Vagina (tissue), 2 donors: Measurements from ENCODE around the gene MFF. TPM values are rescaled to one million over a fixed set of nuclear protein-coding genes. Genes with fewer than 3 reads are reported as not detected.

ENCODE experiments used
- DNase-seq, 2 donors: peaks; one replicate each; pipeline ENCODE4 v3.0.0-alpha.2; 2017; ENCODE audit errors: extremely low spot score in 2 of 2
- H3K27ac ChIP-seq: fragments of 200-600 bp; sonication (generic); one replicate; pipeline ENCODE4 v1.5.1; 2019
- H3K27me3 ChIP-seq: fragments of 200-600 bp; sonication (generic); one replicate; pipeline ENCODE4 v1.5.1; 2019
- H3K36me3 ChIP-seq, 2 donors: fragments of 200-600 bp; sonication (generic); one replicate each; pipeline ENCODE4 v1.5.1; 2017 to 2019
- H3K4me1 ChIP-seq: fragments of 200-600 bp; sonication (generic); one replicate; pipeline ENCODE4 v1.5.1; 2019
- H3K4me3 ChIP-seq, 2 donors: fragments of 200-600 bp; sonication (generic); 1 replicate in 1 of 2; 2 replicates in 1 of 2; pipeline ENCODE4 v1.5.1; 2016 to 2019
- H3K9me3 ChIP-seq: fragments of 200-600 bp; sonication (generic); one replicate; pipeline ENCODE4 v1.5.1; 2019
- CTCF ChIP-seq, 3 experiments: fragments of 450-650 bp in 2 of 3; fragments of 200-600 bp in 1 of 3; sonication (generic) in 1 of 3; IDR thresholded peaks; one replicate each; pipeline ENCODE4 v1.5.1; 2017 to 2019; ENCODE audit warnings: antibody characterized with exemption in 3 of 3, mild to moderate bottlenecking in 2 of 3, moderate library complexity in 2 of 3
- POLR2A ChIP-seq, 2 donors: fragments of 450-650 bp; IDR thresholded peaks; one replicate each; pipeline ENCODE4 v1.6.1; 2017; ENCODE audit warnings: antibody characterized with exemption in 2 of 2, mild to moderate bottlenecking in 2 of 2, moderate library complexity in 2 of 2
- POLR2AphosphoS5 ChIP-seq, 2 donors: sonication (generic); formaldehyde crosslinking; IDR thresholded peaks; one replicate each; pipeline ENCODE4 v1.9.0; 2017; ENCODE audit warnings: antibody characterized with exemption in 2 of 2, mild to moderate bottlenecking in 2 of 2, low read depth in 1 of 2; ENCODE audit not compliant: insufficient read depth in 1 of 2
- intact Hi-C: fragments of 100-400 bp; cut with DNase I; formaldehyde crosslinking; loops from one replicate; pipeline ENCODE4 v1.15.1; 2023
- total RNA-seq: library from RNA; depleted of rRNA; stranded (reverse); fragments of >200 nt; gene quantifications from one replicate; pipeline ENCODE4 v1.2.3, GENCODE V29; 2016

The MFF gene
- total RNA-seq, 1 donor from 2014 or later: 109 TPM

GRCh38 chr2:227397562-227397961 is 72.5 kb downstream of the MFF start:
- no peak overlapping the region for H3K4me3 ChIP-seq
- intact Hi-C loops: no loop called here
- no peak overlapping the region for H3K27ac ChIP-seq
- no peaks in the 10 kb centered on the region for H3K4me1 ChIP-seq
- no peak for DNase-seq
- no peaks in the 10 kb centered on the region for H3K9me3 ChIP-seq
- H3K36me3 ChIP-seq: no peaks in the 10 kb centered on the region
- H3K27me3 ChIP-seq: no peaks in the 10 kb centered on the region
- TF ChIP-seq POLR2AphosphoS5 (IDR thresholded peaks at IDR 0.05; ENCODE audit: insufficient read depth in 1 of 2, low read depth in 1 of 2) (no peak), CTCF (IDR thresholded peaks at IDR 0.05) (no peak), POLR2A (IDR thresholded peaks at IDR 0.05) (no peak)

GRCh38 chr2:227398684-227399670 is 73.9 kb downstream of the MFF start:
- intact Hi-C loops: no loop called here
- Histone ChIP-seq H3K27me3 (no peaks in the 10 kb centered on the region), H3K27ac (no peak overlapping the region), H3K4me3 (no peak overlapping the region), H3K36me3 (no peaks in the 10 kb centered on the region), H3K9me3 (no peaks in the 10 kb centered on the region), H3K4me1 (no peaks in the 10 kb centered on the region)
- no peak for TF ChIP-seq CTCF (IDR thresholded peaks at IDR 0.05)
- TF ChIP-seq POLR2A (IDR thresholded peaks at IDR 0.05): no peak
- no peak for TF ChIP-seq POLR2AphosphoS5 (IDR thresholded peaks at IDR 0.05; ENCODE audit: insufficient read depth in 1 of 2, low read depth in 1 of 2)
- no peak for DNase-seq

- intact Hi-C loops: no loop called here
- Histone ChIP-seq H3K9me3 (no peaks in the 10 kb centered on the region), H3K27ac (no peak overlapping the region), H3K36me3 (no peaks in the 10 kb centered on the region), H3K27me3 (no peaks in the 10 kb centered on the region), H3K4me1 (peaks cover 8% of the 10 kb centered on the region), H3K4me3 (no peak overlapping the region)
- no peak for TF ChIP-seq CTCF (IDR thresholded peaks at IDR 0.05)
- TF ChIP-seq POLR2AphosphoS5 (IDR thresholded peaks at IDR 0.05; ENCODE audit: insufficient read depth in 1 of 2, low read depth in 1 of 2): no peak
- no peak for TF ChIP-seq POLR2A (IDR thresholded peaks at IDR 0.05)
- DNase-seq: no peak
These were observed 76.5 kb downstream of the MFF start for GRCh38 chr2:227401550-227401949.

- no peak for DNase-seq
- Histone ChIP-seq H3K36me3 (no peaks in the 10 kb centered on the region), H3K9me3 (no peaks in the 10 kb centered on the region), H3K27me3 (no peaks in the 10 kb centered on the region), H3K27ac (no peak overlapping the region), H3K4me3 (no peak overlapping the region), H3K4me1 (peaks cover 15% of the 10 kb centered on the region)
- TF ChIP-seq POLR2AphosphoS5 (IDR thresholded peaks at IDR 0.05; ENCODE audit: insufficient read depth in 1 of 2, low read depth in 1 of 2) (no peak), CTCF (IDR thresholded peaks at IDR 0.05) (no peak), POLR2A (IDR thresholded peaks at IDR 0.05) (no peak)
- intact Hi-C loops: no loop called here
These were observed 77.3 kb downstream of the MFF start for GRCh38 chr2:227402321-227402720.

- DNase-seq: no peak
- H3K9me3 ChIP-seq: no peaks in the 10 kb centered on the region
- TF ChIP-seq CTCF (IDR thresholded peaks at IDR 0.05) (no peak), POLR2A (IDR thresholded peaks at IDR 0.05) (no peak), POLR2AphosphoS5 (IDR thresholded peaks at IDR 0.05; ENCODE audit: insufficient read depth in 1 of 2, low read depth in 1 of 2) (no peak)
- H3K4me1 ChIP-seq: peaks cover 18% of the 10 kb centered on the region
- intact Hi-C loops: no loop called here
- no peaks in the 10 kb centered on the region for H3K27me3 ChIP-seq
- no peaks in the 10 kb centered on the region for H3K36me3 ChIP-seq
- no peak overlapping the region for H3K4me3 ChIP-seq
- H3K27ac ChIP-seq: no peak overlapping the region
These were observed 77.9 kb downstream of the MFF start for GRCh38 chr2:227402959-227403358.
